B cell (primary cell): ENCODE data around the gene PRKCH. TPM values are rescaled to one million over a fixed set of nuclear protein-coding genes. Genes with fewer than 3 reads are reported as not detected.

Source experiments
- ATAC-seq: fragments of 200-7000 bp; cut with Tn5 transposase; one replicate; pipeline ENCODE4 v1.10.0; 2021; ENCODE audit warnings: low read depth, mild to moderate bottlenecking, moderate number of reproducible peaks, moderate library complexity
- CTCF ChIA-PET: fragments of 350-600 bp; sonication (Branson Sonifier 250); formaldehyde crosslinking; loops from one replicate; lab custom pipeline; 2021; ENCODE audit warnings: antibody characterized with exemption, inconsistent platforms; lab: Charles Lee
- POLR2A ChIA-PET: fragments of 350-600 bp; sonication (Branson Sonifier 250); formaldehyde crosslinking; loops from one replicate; lab custom pipeline; 2021; ENCODE audit warnings: antibody characterized with exemption; lab: Charles Lee
- DNase-seq: peaks from one replicate; pipeline ENCODE4 v3.0.0; 2013
- H2AFZ ChIP-seq: 2 replicates; pipeline ENCODE4 v1.6.1; 2012; ENCODE audit warnings: mild to moderate bottlenecking, low read depth, low read length; ENCODE audit not compliant: insufficient read depth, poor library complexity, severe bottlenecking
- H3K27ac ChIP-seq, 2 donors: 1 replicate in 1 of 2; 2 replicates in 1 of 2; pipeline ENCODE4 v1.5.1; 2012 to 2013; ENCODE audit warnings: low read length in 2 of 2, mild to moderate bottlenecking in 2 of 2, moderate library complexity in 1 of 2
- H3K27me3 ChIP-seq, 4 experiments: fragments of 200-600 bp in 1 of 4; sonication (generic) in 1 of 4; replicated peaks in 1 of 4; 1 replicate in 2 of 4; 2 replicates in 2 of 4; pipeline versions ENCODE4 v1.6.1 to v1.7.0; 2013 to 2016; ENCODE audit warnings: low read length in 3 of 4, mild to moderate bottlenecking in 2 of 4, mixed read lengths in 1 of 4, moderate library complexity in 1 of 4; ENCODE audit not compliant: insufficient read depth in 4 of 4, control insufficient read depth in 3 of 4; ENCODE audit errors: control extremely low read depth in 1 of 4
- H3K36me3 ChIP-seq, 2 experiments: replicated peaks in 1 of 2; 1 replicate in 1 of 2; 2 replicates in 1 of 2; pipeline versions ENCODE4 v1.6.1 to v1.7.1; 2013; ENCODE audit warnings: low read length in 1 of 2; ENCODE audit not compliant: insufficient read depth in 2 of 2, control insufficient read depth in 1 of 2; ENCODE audit errors: control extremely low read depth in 1 of 2, extremely low read depth in 1 of 2
- H3K4me1 ChIP-seq, 2 donors: fragments of 200-600 bp in 1 of 2; sonication (generic) in 1 of 2; 1 replicate in 1 of 2; 2 replicates in 1 of 2; pipeline versions ENCODE4 v1.5.1 to v1.6.1; 2013 to 2017; ENCODE audit warnings: low read length in 2 of 2; ENCODE audit not compliant: control insufficient read depth in 2 of 2, insufficient read depth in 2 of 2
- H3K4me2 ChIP-seq: replicated peaks from 2 replicates; pipeline ENCODE3; 2012; ENCODE audit warnings: mild to moderate bottlenecking, low read depth, low read length; ENCODE audit not compliant: poor library complexity, severe bottlenecking
- H3K4me3 ChIP-seq, 5 experiments: fragments of 200-600 bp in 1 of 5; sonication (generic) in 1 of 5; 1 replicate in 3 of 5; 2 replicates in 2 of 5; pipeline versions ENCODE4 v1.5.1 to v1.7.0; 2011 to 2016; ENCODE audit warnings: low read length in 4 of 5, mild to moderate bottlenecking in 4 of 5, low read depth in 2 of 5, control low read depth in 1 of 5, moderate library complexity in 1 of 5; ENCODE audit not compliant: insufficient read depth in 1 of 5; ENCODE audit errors: control extremely low read depth in 1 of 5, extremely low read depth in 1 of 5
- H3K79me2 ChIP-seq: fragments of 200-600 bp; sonication (generic); one replicate; pipeline ENCODE4 v1.6.0; 2016; ENCODE audit warnings: low read length; ENCODE audit not compliant: control insufficient read depth, insufficient read depth
- H3K9ac ChIP-seq: fragments of 200-600 bp; sonication (generic); 2 replicates; pipeline ENCODE4 v1.6.1; 2017; ENCODE audit warnings: mild to moderate bottlenecking, low read length, moderate library complexity
- H3K9me3 ChIP-seq, 3 donors: one replicate each; pipeline versions ENCODE4 v1.6.1 to v1.7.1; 2013; ENCODE audit warnings: low read length in 2 of 3; ENCODE audit not compliant: control insufficient read depth in 2 of 3, insufficient read depth in 1 of 3; ENCODE audit errors: control extremely low read depth in 1 of 3
- H4K20me1 ChIP-seq: 2 replicates; pipeline ENCODE4 v1.6.0; 2012; ENCODE audit warnings: mild to moderate bottlenecking, low read length; ENCODE audit not compliant: insufficient read depth, control insufficient read depth, poor library complexity, severe bottlenecking
- H3K27ac Mint-ChIP-seq: one replicate; pipeline ENCODE4 v1.8.0; 2021; ENCODE audit warnings: mixed read lengths
- H3K27me3 Mint-ChIP-seq: one replicate; pipeline ENCODE4 v1.8.0; 2021; ENCODE audit warnings: mixed read lengths
- H3K4me1 Mint-ChIP-seq: one replicate; pipeline ENCODE4 v1.8.0; 2021; ENCODE audit warnings: mixed read lengths
- H3K4me3 Mint-ChIP-seq: one replicate; pipeline ENCODE4 v1.8.0; 2021; ENCODE audit warnings: mixed read lengths
- H3K9me3 Mint-ChIP-seq: one replicate; pipeline ENCODE4 v1.8.0; 2022; ENCODE audit warnings: mixed read lengths; ENCODE audit not compliant: insufficient read depth
- CTCF ChIP-seq: fragments of 200-600 bp; IDR thresholded peaks from one replicate; pipeline ENCODE4 v1.8.0; 2022; ENCODE audit warnings: antibody characterized with exemption, mild to moderate bottlenecking
- EZH2 ChIP-seq: IDR thresholded peaks from 2 replicates; pipeline ENCODE4 v1.6.1; 2012; ENCODE audit warnings: borderline replicate concordance, low read depth, mild to moderate bottlenecking, moderate library complexity, low read length; ENCODE audit not compliant: insufficient read depth, poor library complexity, severe bottlenecking
- WGBS: methylation state at CpG from one replicate; pipeline ENCODE4 v1.1.5; 2013; ENCODE audit warnings: missing lambda C conversion rate; ENCODE audit not compliant: insufficient coverage; 5-methylcytosine and 5-hydroxymethylcytosine counted together
- intact Hi-C: fragments of 100-400 bp; cut with micrococcal nuclease; formaldehyde crosslinking; loops from one replicate; pipeline ENCODE4 v1.10.0; 2022
- polyA plus RNA-seq: library from polyadenylated mRNA; depleted of rRNA; stranded (reverse); fragments of >200 nt; gene quantifications from 2 replicates; pipeline ENCODE4 v1.2.3, GENCODE V29; 2012
- total RNA-seq, 2 donors: library from RNA; stranded (reverse); fragments of 120-200 nt in 1 of 2; gene quantifications; 1 replicate in 1 of 2; 2 replicates in 1 of 2; pipeline versions ENCODE4 v1.2.3 to v1.2.4, GENCODE V29; 2013 to 2022

The PRKCH gene
- total and polyA plus RNA-seq, 2 donors (not counting 1 experiment from before 2014, with no cell fraction given) = 2.0 to 5.0 TPM

DNA sequence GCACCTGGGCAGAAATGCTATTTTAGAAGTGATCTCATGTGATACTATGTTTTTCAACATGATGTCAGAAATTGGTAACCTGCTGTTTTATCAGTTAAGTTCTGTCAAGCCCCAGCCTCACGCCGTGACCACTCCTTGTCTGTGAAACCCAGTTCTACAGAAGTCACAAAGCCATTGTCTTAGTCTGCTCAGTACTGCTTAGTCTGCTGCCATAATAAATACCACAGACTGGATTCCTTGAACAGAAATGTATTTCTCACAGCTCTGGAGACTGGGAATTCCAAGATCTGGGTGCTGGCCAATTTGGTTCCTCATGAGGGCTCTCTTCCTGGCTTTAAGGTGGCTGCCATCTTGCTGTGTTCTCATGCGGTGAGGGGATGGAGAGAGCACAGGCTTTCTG, 176.9 kb downstream of the PRKCH start:
- WGBS = 0% methylated on average over 2 of the region's 3 CpGs
- Histone ChIP-seq H2AFZ (no peak overlapping the region), H3K9me3 (no peaks in the 10 kb centered on the region), H3K4me3 (no peak overlapping the region), H4K20me1 (no peaks in the 10 kb centered on the region), H3K27ac (no peak overlapping the region), H3K27me3 (no peaks in the 10 kb centered on the region), H3K4me1 (peaks cover 50 to 53% of the 10 kb centered on the region in 2 donors), H3K9ac (no peak overlapping the region), H3K4me2 (no peak overlapping the region), H3K36me3 (no peaks in the 10 kb centered on the region), H3K79me2 (peaks cover 6% of the 10 kb centered on the region)
- POLR2A ChIA-PET = interaction anchor here (1.1 kb wide), 1 partner anchor 19 kb away, joined by 3 read pairs; no protein-coding TSS in a partner anchor
- intact Hi-C loops = no loop called here
- DNase-seq = no peak
- H3K27me3 Mint-ChIP-seq = no peaks in the 10 kb centered on the region
- peaks cover 55% of the 10 kb centered on the region for H3K4me1 Mint-ChIP-seq
- CTCF ChIA-PET = interaction anchor here (2.3 to 10.7 kb wide), 3 partner anchors 20 to 37 kb away, joined by 11 to 177 read pairs (median 27); no protein-coding TSS in a partner anchor
- H3K4me3 Mint-ChIP-seq = no peak overlapping the region
- no peak for ATAC-seq
- no peak overlapping the region for H3K27ac Mint-ChIP-seq
- TF ChIP-seq CTCF (no peak), EZH2 (no peak)
- peaks cover 2% of the 10 kb centered on the region for H3K9me3 Mint-ChIP-seq

- TF ChIP-seq EZH2 (no peak), CTCF (no peak)
- Histone ChIP-seq H3K9me3 (no peaks in the 10 kb centered on the region), H4K20me1 (no peaks in the 10 kb centered on the region), H3K4me2 (no peak overlapping the region), H3K4me1 (peaks cover 54 to 56% of the 10 kb centered on the region in 2 donors), H3K4me3 (no peak overlapping the region), H2AFZ (no peak overlapping the region), H3K27ac (no peak overlapping the region), H3K79me2 (peaks cover 6% of the 10 kb centered on the region), H3K9ac (no peak overlapping the region), H3K36me3 (no peaks in the 10 kb centered on the region), H3K27me3 (no peaks in the 10 kb centered on the region)
- no peak overlapping the region for H3K4me3 Mint-ChIP-seq
- POLR2A ChIA-PET = interaction anchor here (1.1 kb wide), 1 partner anchor 19 kb away, joined by 3 read pairs; no protein-coding TSS in a partner anchor
- H3K4me1 Mint-ChIP-seq = peaks cover 60% of the 10 kb centered on the region
- CTCF ChIA-PET = interaction anchor here (1.4 to 10.7 kb wide), 6 partner anchors 21 to 339 kb away, joined by 3 to 177 read pairs (median 11); no protein-coding TSS in a partner anchor
- intact Hi-C loops = no loop called here
- H3K9me3 Mint-ChIP-seq = peaks cover 2% of the 10 kb centered on the region
- peak overlapping the region; percentile 50 for H3K27ac Mint-ChIP-seq
- ATAC-seq = no peak
- no peak for DNase-seq
- no peaks in the 10 kb centered on the region for H3K27me3 Mint-ChIP-seq
- WGBS = 100% methylated on average over 5 of the region's 6 CpGs
Measured at GRCh38 chr14:61498811-61499210, 177.4 kb downstream of the PRKCH start.
